HepG2 (cell line): Measurements from ENCODE around the gene CACNA1I. TPM values are rescaled to one million over a fixed set of nuclear protein-coding genes. Genes with fewer than 3 reads are reported as not detected.
A peak's percentile ranks its signal among the peaks of the same experiment; 100 is the strongest.

Experiments used
- CAMTA2 ChIP-seq: sonication (generic); formaldehyde crosslinking; IDR thresholded peaks from 2 replicates; pipeline ENCODE4 v1.4.0; 2020; ENCODE audit warnings: mild to moderate bottlenecking, missing genetic modification reagents, borderline replicate concordance
- EZH2 ChIP-seq: conservative IDR thresholded peaks from 2 replicates; pipeline ENCODE4 v1.6.1; 2012; ENCODE audit warnings: mild to moderate bottlenecking, low read depth, low read length, moderate library complexity
- GLI4 ChIP-seq: sonication (generic); formaldehyde crosslinking; IDR thresholded peaks from 2 replicates; pipeline ENCODE4 v1.5.1; 2020; ENCODE audit warnings: missing genetic modification reagents, mild to moderate bottlenecking, moderate library complexity, borderline replicate concordance
- GPN1 ChIP-seq: sonication (generic); formaldehyde crosslinking; IDR thresholded peaks from 2 replicates; pipeline ENCODE4 v1.5.1; 2020; ENCODE audit warnings: missing genetic modification reagents, borderline replicate concordance
- JARID2 ChIP-seq: sonication (generic); formaldehyde crosslinking; IDR thresholded peaks from 2 replicates; pipeline ENCODE4 v1.8.1; 2023; ENCODE audit warnings: missing genetic modification reagents, inconsistent platforms; ENCODE audit not compliant: insufficient replicate concordance
- KLF11 ChIP-seq: IDR thresholded peaks from 2 replicates; pipeline ENCODE4 v1.6.1; 2016; ENCODE audit warnings: missing compliant biosample characterization
- MLX ChIP-seq: IDR thresholded peaks from 2 replicates; pipeline ENCODE4 v1.6.1; 2016
- NFKB2 ChIP-seq: sonication (generic); formaldehyde crosslinking; IDR thresholded peaks from 2 replicates; pipeline ENCODE4 v1.4.0; 2020; ENCODE audit warnings: missing genetic modification reagents, borderline replicate concordance
- NFRKB ChIP-seq: fragments of 450-650 bp; IDR thresholded peaks from 2 replicates; pipeline ENCODE4 v1.6.1; 2017
- RFX3 ChIP-seq: IDR thresholded peaks from 2 replicates; pipeline ENCODE4 v1.6.1; 2016; ENCODE audit warnings: missing biosample characterization, missing genetic modification reagents
- RNF2 ChIP-seq: fragments of 450-650 bp; conservative IDR thresholded peaks from 2 replicates; pipeline ENCODE4 v1.6.1; 2016; ENCODE audit warnings: low read depth
- SKI ChIP-seq: fragments of 450-650 bp; IDR thresholded peaks from one replicate; pipeline ENCODE4 v1.6.1; 2018; ENCODE audit warnings: mild to moderate bottlenecking; ENCODE audit not compliant: partially characterized antibody
- TEF ChIP-seq: sonication (generic); formaldehyde crosslinking; IDR thresholded peaks from 2 replicates; pipeline ENCODE4 v1.5.0; 2020; ENCODE audit warnings: missing genetic modification reagents
- TGIF2 ChIP-seq: IDR thresholded peaks from 2 replicates; pipeline ENCODE4 v1.6.1; 2016; ENCODE audit warnings: control low read depth, missing compliant biosample characterization
- ZBTB39 ChIP-seq: sonication (generic); formaldehyde crosslinking; IDR thresholded peaks from 2 replicates; pipeline ENCODE4 v1.5.0; 2020; ENCODE audit warnings: missing genetic modification reagents
- ZFYVE20 ChIP-seq: sonication (generic); formaldehyde crosslinking; IDR thresholded peaks from 2 replicates; pipeline ENCODE4 v1.8.0; 2023; ENCODE audit warnings: low read depth, mild to moderate bottlenecking, moderate library complexity, missing genetic modification reagents, borderline replicate concordance
- ZNF18 ChIP-seq: sonication (generic); formaldehyde crosslinking; IDR thresholded peaks from 2 replicates; pipeline ENCODE4 v1.8.0; 2022; ENCODE audit warnings: mild to moderate bottlenecking, missing genetic modification reagents; ENCODE audit not compliant: insufficient replicate concordance
- ZNF326 ChIP-seq: sonication (generic); formaldehyde crosslinking; IDR thresholded peaks from 2 replicates; pipeline ENCODE4 v1.4.0; 2020; ENCODE audit warnings: missing genetic modification reagents, borderline replicate concordance
- ZNF572 ChIP-seq: sonication (generic); formaldehyde crosslinking; IDR thresholded peaks from 2 replicates; pipeline ENCODE4 v1.5.1; 2020; ENCODE audit warnings: mild to moderate bottlenecking, missing genetic modification reagents
- ZNF691 ChIP-seq: sonication (generic); formaldehyde crosslinking; IDR thresholded peaks from 2 replicates; pipeline ENCODE4 v1.4.0; 2020; ENCODE audit warnings: missing genetic modification reagents, low read depth, mild to moderate bottlenecking, borderline replicate concordance
- ZNF724P ChIP-seq: sonication (generic); formaldehyde crosslinking; IDR thresholded peaks from 2 replicates; pipeline ENCODE4 v1.8.0; 2022; ENCODE audit warnings: missing genetic modification reagents, borderline replicate concordance
- ZNF780A ChIP-seq: sonication (generic); formaldehyde crosslinking; IDR thresholded peaks from 2 replicates; pipeline ENCODE4 v1.8.0; 2022; ENCODE audit warnings: mild to moderate bottlenecking, missing genetic modification reagents, moderate library complexity
- ZNF841 ChIP-seq: sonication (generic); formaldehyde crosslinking; IDR thresholded peaks from 2 replicates; pipeline ENCODE4 v1.8.1; 2023; ENCODE audit warnings: missing genetic modification reagents, borderline replicate concordance
- polyA plus RNA-seq, 8 experiments: library from polyadenylated mRNA; depleted of rRNA in 3 of 8; stranded (reverse) in 7 of 8; unstranded in 1 of 8; fragments of >200 nt; fragmentation: Illumina TruSeq in 4 of 8; extraction: Trizol in 4 of 8; gene quantifications; 2 replicates each; pipeline versions ENCODE4 v1.2.1 to v1.2.3, GENCODE V29; 2011 to 2016; ENCODE audit warnings: low read depth in 4 of 8, missing spikeins in 1 of 8, mixed read lengths in 1 of 8; ENCODE audit not compliant: insufficient read depth in 1 of 8
- total RNA-seq, 5 experiments: library from RNA; depleted of rRNA; stranded (reverse); fragments of >200 nt; fragmentation: Illumina TruSeq; extraction: Trizol; gene quantifications; 2 replicates each; pipeline ENCODE4 v1.2.3, GENCODE V29; 2016; ENCODE audit warnings: low read depth in 1 of 5

Gene CACNA1I
- total and polyA plus RNA-seq, 2 of the 13 experiments (the other 11 are each of a cell fraction or from before 2014, with no cell fraction given), result not detected

GRCh38 chr22:39528681-39529486 is 41.7 kb upstream of the CACNA1I start (continued):
- no peak for TF ChIP-seq EZH2
- no peak for TF ChIP-seq ZNF780A
- TF ChIP-seq RNF2, result no peak
- peak; percentile 90 for TF ChIP-seq TGIF2 (CRISPR knock-in tag)
- no peak for TF ChIP-seq ZNF841
- peak; percentile 94 for TF ChIP-seq ZNF572 (CRISPR knock-in tag)
- TF ChIP-seq TEF (CRISPR knock-in tag), result peak; percentile 48; the same call in 1 of the 2 replicates
- no peak for TF ChIP-seq GPN1 (CRISPR knock-in tag)
- peak; percentile 58; the same call in 1 of the 2 replicates for TF ChIP-seq ZNF724P (CRISPR knock-in tag)
- TF ChIP-seq ZNF326, result no peak
- no peak for TF ChIP-seq CAMTA2 (CRISPR knock-in tag)
- no peak for TF ChIP-seq NFRKB
- no peak for TF ChIP-seq ZNF18 (CRISPR knock-in tag)
- no peak for TF ChIP-seq SKI
- TF ChIP-seq MLX, result 0 out of 2 replicates have a peak, but pooled peaks have one; percentile 16
- TF ChIP-seq KLF11 (CRISPR knock-in tag), result no peak
- peak; percentile 93; the same call in 1 of the 2 replicates for TF ChIP-seq ZNF691 (CRISPR knock-in tag)
- TF ChIP-seq NFKB2 (CRISPR knock-in tag), result peak; percentile 64; the same call in 1 of the 2 replicates
- no peak for TF ChIP-seq ZFYVE20 (CRISPR knock-in tag)
- TF ChIP-seq GLI4 (CRISPR knock-in tag), result no peak
- TF ChIP-seq RFX3, result no peak
- TF ChIP-seq JARID2, result no peak
- no peak for TF ChIP-seq ZBTB39
